Gastrocnemius medialis (tissue), 4 donors: ENCODE results near the gene CALHM2.

Experiments used
- POLR2A ChIP-seq, 2 donors: fragments of 450-650 bp; IDR thresholded peaks; one replicate each; pipeline ENCODE4 v1.6.1; 2017; ENCODE audit warnings: antibody characterized with exemption in 2 of 2, mild to moderate bottlenecking in 2 of 2, moderate library complexity in 2 of 2
- TF ChIP-seq, protein P1 (sequence below), 5 experiments: fragments of 450-650 bp in 3 of 5; fragments of 200-600 bp in 2 of 5; sonication (generic) in 2 of 5; IDR thresholded peaks in 4 of 5; conservative IDR thresholded peaks in 1 of 5; 1 replicate in 4 of 5; 2 replicates in 1 of 5; pipeline ENCODE4 v1.5.1; 2016 to 2019; ENCODE audit warnings: antibody characterized with exemption in 5 of 5, mild to moderate bottlenecking in 3 of 5, moderate library complexity in 3 of 5

DNA sequence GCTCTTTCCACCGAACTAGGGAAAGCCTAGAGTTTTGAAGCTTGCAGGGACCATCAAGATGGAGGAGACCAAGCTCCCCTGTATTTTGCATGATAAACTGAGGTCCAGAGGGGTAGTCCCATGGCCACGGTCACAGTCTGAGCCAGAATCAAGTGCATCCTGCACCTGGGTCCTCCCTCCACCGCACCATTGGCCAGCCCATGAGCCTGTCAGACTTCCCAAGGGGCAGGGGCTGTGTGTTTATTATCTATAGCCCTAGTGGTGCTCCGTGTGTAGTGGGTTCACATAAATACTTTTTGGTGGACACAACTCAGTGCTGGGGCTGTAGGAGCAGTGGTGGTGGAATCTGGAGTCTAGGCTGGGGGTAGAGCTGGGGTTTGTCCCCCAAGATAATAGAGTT lies 23.3 kb upstream of the CALHM2 start:
- TF ChIP-seq, protein P1, sequence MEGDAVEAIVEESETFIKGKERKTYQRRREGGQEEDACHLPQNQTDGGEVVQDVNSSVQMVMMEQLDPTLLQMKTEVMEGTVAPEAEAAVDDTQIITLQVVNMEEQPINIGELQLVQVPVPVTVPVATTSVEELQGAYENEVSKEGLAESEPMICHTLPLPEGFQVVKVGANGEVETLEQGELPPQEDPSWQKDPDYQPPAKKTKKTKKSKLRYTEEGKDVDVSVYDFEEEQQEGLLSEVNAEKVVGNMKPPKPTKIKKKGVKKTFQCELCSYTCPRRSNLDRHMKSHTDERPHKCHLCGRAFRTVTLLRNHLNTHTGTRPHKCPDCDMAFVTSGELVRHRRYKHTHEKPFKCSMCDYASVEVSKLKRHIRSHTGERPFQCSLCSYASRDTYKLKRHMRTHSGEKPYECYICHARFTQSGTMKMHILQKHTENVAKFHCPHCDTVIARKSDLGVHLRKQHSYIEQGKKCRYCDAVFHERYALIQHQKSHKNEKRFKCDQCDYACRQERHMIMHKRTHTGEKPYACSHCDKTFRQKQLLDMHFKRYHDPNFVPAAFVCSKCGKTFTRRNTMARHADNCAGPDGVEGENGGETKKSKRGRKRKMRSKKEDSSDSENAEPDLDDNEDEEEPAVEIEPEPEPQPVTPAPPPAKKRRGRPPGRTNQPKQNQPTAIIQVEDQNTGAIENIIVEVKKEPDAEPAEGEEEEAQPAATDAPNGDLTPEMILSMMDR (IDR thresholded peaks at IDR 0.05 in 4 of 5, conservative IDR thresholded peaks at IDR 0.05 in 1 of 5) = no peak
- no peak for TF ChIP-seq POLR2A (IDR thresholded peaks at IDR 0.05)
